H54 (cell line): Measurements from ENCODE around the gene OR10A5.
"Not testable (repeated sequence)": the region's sequence is repeated elsewhere in the genome, so short reads cannot be mapped to it uniquely, and the experiment has no call there.

Source experiments
- DNase-seq: peaks from one replicate; pipeline ENCODE4 v3.0.0; 2011; ENCODE audit warnings: low spot score, mixed read lengths; ENCODE audit not compliant: insufficient read length
- FAIRE-seq: peaks from 3 replicates; lab custom pipeline; 2011; peaks lifted over from hg19 to GRCh38; lab: Jason Lieb, UNC
- POLR2A ChIP-seq: IDR thresholded peaks from 2 replicates; pipeline ENCODE4 v1.6.1; 2011; ENCODE audit warnings: low read depth, mild to moderate bottlenecking, low read length

Gene OR10A5

GRCh38 chr11:6844356-6844755 is 1.1 kb upstream of the OR10A5 start:
- no peak for TF ChIP-seq POLR2A
- FAIRE-seq: no peak
- DNase-seq: no peak

GRCh38 chr11:6850526-6850925 is 5.0 kb downstream of the OR10A5 start:
- no peak for DNase-seq
- TF ChIP-seq POLR2A: no peak
- no peak for FAIRE-seq

GRCh38 chr11:6854801-6855200 is 9.3 kb downstream of the OR10A5 start:
- FAIRE-seq, DNase-seq: not testable (repeated sequence)

GRCh38 chr11:6855971-6856541 is 10.6 kb downstream of the OR10A5 start:
- TF ChIP-seq POLR2A: no peak
- peak; percentile 95 for FAIRE-seq
- no peak for DNase-seq

GRCh38 chr11:6856871-6857270 is 11.4 kb downstream of the OR10A5 start:
- FAIRE-seq: peak; percentile 64
- no peak for TF ChIP-seq POLR2A
- DNase-seq: no peak

- FAIRE-seq: no peak
- no peak for TF ChIP-seq POLR2A
- no peak for DNase-seq
Measured at GRCh38 chr11:6862961-6863360, 17.5 kb downstream of the OR10A5 start, which contains the start of gene OR10A2. Gene OR10A2, plus strand, starts transcription at chr11:6863057. Its CDS starts 6,698 bp downstream, at chr11:6869755.

GRCh38 chr11:6864438-6864837 is 19.0 kb downstream of the OR10A5 start:
- FAIRE-seq (no peak), DNase-seq (no peak)
- TF ChIP-seq POLR2A: no peak

GRCh38 chr11:6871278-6871677 is 25.8 kb downstream of the OR10A5 start:
- DNase-seq (no peak), FAIRE-seq (no peak)
- TF ChIP-seq POLR2A: no peak

GRCh38 chr11:6875761-6876160 is 30.3 kb downstream of the OR10A5 start:
- TF ChIP-seq POLR2A: no peak
- DNase-seq (no peak), FAIRE-seq (peak; percentile 15)

- FAIRE-seq (no peak), DNase-seq (no peak)
- TF ChIP-seq POLR2A: no peak
Measured at GRCh38 chr11:6876325-6876724, 30.8 kb downstream of the OR10A5 start, which contains the start of gene OR10A4. Gene OR10A4, plus strand, starts transcription at chr11:6876625. Its CDS starts 23 bp downstream, at chr11:6876648.

- no peak for TF ChIP-seq POLR2A
- DNase-seq (no peak), FAIRE-seq (no peak)
Measured at GRCh38 chr11:6876914-6877313, 31.4 kb downstream of the OR10A5 start.

- no peak for FAIRE-seq
- DNase-seq: no peak
- no peak for TF ChIP-seq POLR2A
Measured at GRCh38 chr11:6882751-6883150, 37.3 kb downstream of the OR10A5 start.

GRCh38 chr11:6887711-6888110 is 42.2 kb downstream of the OR10A5 start:
- not testable (repeated sequence) for DNase-seq, FAIRE-seq

GRCh38 chr11:6888830-6889229 is 43.3 kb downstream of the OR10A5 start:
- DNase-seq (no peak), FAIRE-seq (peak; percentile 6)
- TF ChIP-seq POLR2A: no peak

- TF ChIP-seq POLR2A: no peak
- DNase-seq (no peak), FAIRE-seq (no peak)
Measured at GRCh38 chr11:6889835-6890234, 44.4 kb downstream of the OR10A5 start.

- FAIRE-seq (no peak), DNase-seq (no peak)
- TF ChIP-seq POLR2A: no peak
Measured at GRCh38 chr11:6892400-6892799, 46.9 kb downstream of the OR10A5 start, which contains the start of gene OR2D2. Gene OR2D2, minus strand, starts transcription at chr11:6892500. Its CDS starts 0 bp downstream, at chr11:6892500.
